Keratinocyte (primary cell): Measurements from ENCODE around the gene TDRD9. TPM values are rescaled to one million over a fixed set of nuclear protein-coding genes. Genes with fewer than 3 reads are reported as not detected.

Experiments
- DNase-seq: peaks from one replicate; pipeline ENCODE4 v3.0.0-alpha.2; 2011; ENCODE audit warnings: low read depth, missing footprints, low spot score
- FAIRE-seq: peaks from 2 replicates; lab custom pipeline; 2011; peaks lifted over from hg19 to GRCh38; lab: Jason Lieb, UNC
- H2AFZ ChIP-seq: 2 replicates; pipeline ENCODE4 v1.6.0; 2012; ENCODE audit warnings: low read length, control low read depth, inconsistent platforms; ENCODE audit not compliant: control insufficient read depth
- H3K27ac ChIP-seq: 2 replicates; pipeline ENCODE4 v1.5.1; 2011; ENCODE audit warnings: low read length; ENCODE audit not compliant: control insufficient read depth, insufficient read depth
- H3K27me3 ChIP-seq: 3 replicates; pipeline ENCODE4 v1.6.0; 2011; ENCODE audit warnings: low read length; ENCODE audit not compliant: control insufficient read depth, insufficient read depth; ENCODE audit errors: extremely low read depth
- H3K36me3 ChIP-seq, 2 experiments: 2 replicates in 1 of 2; 3 replicates in 1 of 2; pipeline ENCODE4 v1.5.1; 2011; ENCODE audit warnings: low read length in 2 of 2, mild to moderate bottlenecking in 1 of 2; ENCODE audit not compliant: control insufficient read depth in 2 of 2, insufficient read depth in 2 of 2; ENCODE audit errors: extremely low read depth in 1 of 2
- H3K4me1 ChIP-seq: 3 replicates; pipeline ENCODE4 v1.5.1; 2011; ENCODE audit warnings: low read length; ENCODE audit not compliant: control insufficient read depth, insufficient read depth; ENCODE audit errors: extremely low read depth
- H3K4me2 ChIP-seq: 3 replicates; pipeline ENCODE4 v1.6.0; 2011; ENCODE audit warnings: low read depth, low read length; ENCODE audit not compliant: control insufficient read depth, insufficient read depth; ENCODE audit errors: extremely low read depth
- H3K4me3 ChIP-seq, 3 experiments: fragments of 200-600 bp in 1 of 3; sonication (generic) in 1 of 3; 2 replicates in 2 of 3; 3 replicates in 1 of 3; pipeline ENCODE4 v1.5.1; 2011 to 2016; ENCODE audit warnings: low read length in 3 of 3, mild to moderate bottlenecking in 3 of 3, control low read depth in 2 of 3, inconsistent platforms in 1 of 3, low read depth in 1 of 3, mixed read lengths in 1 of 3, mixed run types in 1 of 3, moderate library complexity in 1 of 3; ENCODE audit not compliant: control insufficient read depth in 2 of 3, insufficient read depth in 2 of 3; ENCODE audit errors: extremely low read depth in 1 of 3
- H3K79me2 ChIP-seq: 2 replicates; pipeline ENCODE4 v1.6.0; 2012; ENCODE audit warnings: low read length; ENCODE audit not compliant: control insufficient read depth, insufficient read depth
- H3K9ac ChIP-seq: 3 replicates; pipeline ENCODE4 v1.6.0; 2011; ENCODE audit warnings: low read length; ENCODE audit not compliant: control insufficient read depth, insufficient read depth; ENCODE audit errors: extremely low read depth
- H3K9me1 ChIP-seq: 3 replicates; pipeline ENCODE4 v1.6.0; 2011; ENCODE audit warnings: low read length; ENCODE audit not compliant: control insufficient read depth, insufficient read depth; ENCODE audit errors: extremely low read depth
- H3K9me3 ChIP-seq: 2 replicates; pipeline ENCODE4 v1.5.1; 2012; ENCODE audit warnings: low read depth, low read length; ENCODE audit not compliant: control insufficient read depth
- H4K20me1 ChIP-seq: 3 replicates; pipeline ENCODE4 v1.6.0; 2011; ENCODE audit warnings: low read length; ENCODE audit not compliant: control insufficient read depth, insufficient read depth; ENCODE audit errors: extremely low read depth
- CTCF ChIP-seq, 3 experiments: IDR thresholded peaks in 1 of 3; conservative IDR thresholded peaks in 1 of 3; optimal IDR thresholded peaks in 1 of 3; 2 replicates in 2 of 3; 3 replicates in 1 of 3; pipeline versions ENCODE3 to v1.5.1; 2011; ENCODE audit warnings: low read length in 3 of 3, mild to moderate bottlenecking in 3 of 3, moderate library complexity in 2 of 3, control low read depth in 1 of 3, inconsistent platforms in 1 of 3; ENCODE audit not compliant: insufficient read depth in 2 of 3; ENCODE audit errors: extremely low read depth in 1 of 3
- EZH2 ChIP-seq: IDR thresholded peaks from one replicate; pipeline ENCODE4 v1.6.1; 2012; ENCODE audit warnings: inconsistent platforms, mild to moderate bottlenecking, low read length, moderate library complexity
- dilution Hi-C: fragments of 300-500 bp; cut with MboI; formaldehyde crosslinking; loops from one replicate; pipeline ENCODE4 v1.7.0; 2020; ENCODE audit warnings: low sequenced_read_pairs; ENCODE audit not compliant: extremely low pct_ligation_motif_present
- polyA plus RNA-seq, 5 experiments: library from polyadenylated mRNA; depleted of rRNA in 3 of 5; stranded (reverse) in 3 of 5; stranded (forward) in 1 of 5; unstranded in 1 of 5; fragments of >200 nt; gene quantifications; 1 replicate in 1 of 5; 2 replicates in 3 of 5; 3 replicates in 1 of 5; pipeline versions ENCODE4 v1.2.1 to v1.2.3, GENCODE V29; 2011 to 2012; ENCODE audit warnings: missing spikeins in 2 of 5, low read depth in 1 of 5, low replicate concordance in 1 of 5

Gene TDRD9
- polyA plus RNA-seq, 1 donor (not counting 4 experiments of a cell fraction or from before 2014, with no cell fraction given): 0.10 TPM

- FAIRE-seq (no peak), DNase-seq (no peak)
- Histone ChIP-seq H3K9me1 (no peaks in the 10 kb centered on the region), H3K27ac (no peak overlapping the region), H4K20me1 (no peaks in the 10 kb centered on the region), H3K9ac (no peak overlapping the region), H3K4me3 (peak overlapping the region in 1 of 3 experiments; percentile 6), H3K36me3 (no peaks in the 10 kb centered on the region), H3K27me3 (peaks cover 14% of the 10 kb centered on the region), H3K4me1 (peaks cover 11% of the 10 kb centered on the region), H3K9me3 (no peaks in the 10 kb centered on the region), H3K4me2 (peak overlapping the region; percentile 77), H3K79me2 (no peaks in the 10 kb centered on the region), H2AFZ (no peak overlapping the region)
- dilution Hi-C loops: no loop called here
- TF ChIP-seq EZH2 (no peak), CTCF (optimal IDR thresholded peaks at IDR 0.05 in 1 of 3, IDR thresholded peaks at IDR 0.05 in 1 of 3, conservative IDR thresholded peaks at IDR 0.05 in 1 of 3; ENCODE audit: extremely low read depth in 1 of 3, insufficient read depth in 2 of 3, low read length in 3 of 3) (no peak)
Observed at GRCh38 chr14:103879570-103880347, 48.5 kb upstream of the TDRD9 start.

DNA sequence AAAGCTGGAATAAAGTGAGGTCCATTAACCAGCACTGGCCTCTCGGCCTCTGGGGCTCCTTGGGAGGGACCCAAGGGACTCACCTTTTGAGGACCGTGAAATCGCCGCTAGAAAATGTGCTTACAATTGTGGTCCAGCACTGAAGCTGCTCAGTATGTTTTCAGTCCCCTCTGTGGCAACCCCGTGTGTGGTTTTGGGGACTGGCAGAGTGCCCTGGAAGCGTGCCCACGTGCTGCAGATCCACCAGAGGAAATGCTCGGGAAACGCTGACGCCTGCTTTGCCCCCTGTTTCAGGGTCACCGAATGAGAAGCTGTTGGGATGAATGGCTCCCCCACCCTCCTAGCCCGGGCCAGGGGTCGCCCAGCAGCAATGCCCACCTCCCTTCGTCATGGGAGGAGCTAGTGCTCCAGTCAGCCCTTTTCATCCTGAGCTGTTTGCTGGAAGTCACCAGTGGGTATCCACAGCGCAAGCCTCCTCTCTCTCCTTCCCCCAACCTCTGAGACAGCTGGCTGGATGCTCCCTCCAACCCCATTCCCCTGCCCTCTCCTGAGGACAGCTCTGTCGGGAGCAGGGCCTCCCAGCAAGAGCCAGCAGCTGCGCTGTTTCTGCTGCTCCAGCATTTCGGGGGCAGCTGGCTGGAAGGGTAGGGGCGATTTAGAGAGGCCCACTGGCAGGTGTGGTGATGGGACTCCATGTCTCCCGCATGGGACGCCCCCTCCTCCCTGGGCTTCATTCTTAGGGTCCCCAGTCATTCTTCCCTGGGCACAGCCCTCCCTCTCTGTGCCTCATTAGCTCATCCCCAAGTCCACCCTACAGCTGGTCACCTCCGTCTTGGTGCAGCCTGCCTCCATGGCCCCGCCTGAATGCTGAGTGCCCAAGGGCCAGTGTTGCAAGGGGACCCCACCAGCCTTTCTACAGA, 47.6 kb upstream of the TDRD9 start:
- H3K9me1 ChIP-seq: no peaks in the 10 kb centered on the region
- no peak overlapping the region for H3K9ac ChIP-seq
- no peaks in the 10 kb centered on the region for H3K36me3 ChIP-seq
- dilution Hi-C loops: no loop called here
- no peaks in the 10 kb centered on the region for H3K9me3 ChIP-seq
- H3K79me2 ChIP-seq: no peaks in the 10 kb centered on the region
- H3K4me2 ChIP-seq: peak overlapping the region; percentile 77
- no peak for TF ChIP-seq CTCF (optimal IDR thresholded peaks at IDR 0.05 in 1 of 3, IDR thresholded peaks at IDR 0.05 in 1 of 3, conservative IDR thresholded peaks at IDR 0.05 in 1 of 3; ENCODE audit: extremely low read depth in 1 of 3, insufficient read depth in 2 of 3, low read length in 3 of 3)
- DNase-seq (no peak), FAIRE-seq (no peak)
- H3K27me3 ChIP-seq: peaks cover 14% of the 10 kb centered on the region
- H2AFZ ChIP-seq: no peak overlapping the region
- H3K27ac ChIP-seq: no peak overlapping the region
- peaks cover 11% of the 10 kb centered on the region for H3K4me1 ChIP-seq
- H3K4me3 ChIP-seq: peak overlapping the region in 1 of 3 experiments; percentile 6
- H4K20me1 ChIP-seq: no peaks in the 10 kb centered on the region
